Liver (tissue), 3 donors: Measurements from ENCODE around the gene HCN2.

ENCODE experiments used
- EGR1 ChIP-seq, 2 donors: IDR thresholded peaks; 2 replicates each; pipeline ENCODE4 v1.6.1; 2016 to 2018; ENCODE audit warnings: antibody characterized with exemption in 2 of 2, low read depth in 2 of 2
- GABPA ChIP-seq, 2 donors: IDR thresholded peaks in 1 of 2; conservative IDR thresholded peaks in 1 of 2; 2 replicates each; pipeline ENCODE4 v1.6.1; 2016; ENCODE audit warnings: antibody characterized with exemption in 2 of 2, mild to moderate bottlenecking in 1 of 2, moderate library complexity in 1 of 2
- MAX ChIP-seq: IDR thresholded peaks from 2 replicates; pipeline ENCODE4 v1.6.1; 2016; ENCODE audit warnings: antibody characterized with exemption
- RAD21 ChIP-seq, 2 donors: IDR thresholded peaks; 2 replicates each; pipeline ENCODE4 v1.6.1; 2016; ENCODE audit warnings: antibody characterized with exemption in 2 of 2, mild to moderate bottlenecking in 2 of 2
- REST ChIP-seq: IDR thresholded peaks from 2 replicates; pipeline ENCODE4 v1.6.1; 2016; ENCODE audit warnings: antibody characterized with exemption, mild to moderate bottlenecking
- SP1 ChIP-seq: IDR thresholded peaks from 2 replicates; pipeline ENCODE4 v1.6.1; 2018; ENCODE audit warnings: antibody characterized with exemption, mild to moderate bottlenecking
- YY1 ChIP-seq: IDR thresholded peaks from 2 replicates; pipeline ENCODE4 v1.6.1; 2016; ENCODE audit warnings: antibody characterized with exemption, mild to moderate bottlenecking
- TF ChIP-seq, protein P1 (sequence below): fragments of 150-350 bp; IDR thresholded peaks from 2 replicates; pipeline ENCODE4 v1.5.1; 2017; ENCODE audit warnings: improper control_type of control experiment, low read depth, low read length; ENCODE audit not compliant: missing input control
- TF ChIP-seq, protein P2 (sequence below): IDR thresholded peaks from 2 replicates; pipeline ENCODE4 v1.6.1; 2016; ENCODE audit warnings: antibody characterized with exemption
- donor health status: healthy.
- donor health status: healthy.

- TF ChIP-seq, protein P1, sequence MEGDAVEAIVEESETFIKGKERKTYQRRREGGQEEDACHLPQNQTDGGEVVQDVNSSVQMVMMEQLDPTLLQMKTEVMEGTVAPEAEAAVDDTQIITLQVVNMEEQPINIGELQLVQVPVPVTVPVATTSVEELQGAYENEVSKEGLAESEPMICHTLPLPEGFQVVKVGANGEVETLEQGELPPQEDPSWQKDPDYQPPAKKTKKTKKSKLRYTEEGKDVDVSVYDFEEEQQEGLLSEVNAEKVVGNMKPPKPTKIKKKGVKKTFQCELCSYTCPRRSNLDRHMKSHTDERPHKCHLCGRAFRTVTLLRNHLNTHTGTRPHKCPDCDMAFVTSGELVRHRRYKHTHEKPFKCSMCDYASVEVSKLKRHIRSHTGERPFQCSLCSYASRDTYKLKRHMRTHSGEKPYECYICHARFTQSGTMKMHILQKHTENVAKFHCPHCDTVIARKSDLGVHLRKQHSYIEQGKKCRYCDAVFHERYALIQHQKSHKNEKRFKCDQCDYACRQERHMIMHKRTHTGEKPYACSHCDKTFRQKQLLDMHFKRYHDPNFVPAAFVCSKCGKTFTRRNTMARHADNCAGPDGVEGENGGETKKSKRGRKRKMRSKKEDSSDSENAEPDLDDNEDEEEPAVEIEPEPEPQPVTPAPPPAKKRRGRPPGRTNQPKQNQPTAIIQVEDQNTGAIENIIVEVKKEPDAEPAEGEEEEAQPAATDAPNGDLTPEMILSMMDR = no peak
- TF ChIP-seq RAD21 (IDR thresholded peaks at IDR 0.05) (no peak), YY1 (no peak), SP1 (no peak), MAX (no peak), REST (no peak), GABPA (IDR thresholded peaks at IDR 0.05 in 1 of 2, conservative IDR thresholded peaks at IDR 0.05 in 1 of 2) (no peak), EGR1 (IDR thresholded peaks at IDR 0.05; ENCODE audit: low read depth in 2 of 2) (no peak)
- TF ChIP-seq, protein P2, sequence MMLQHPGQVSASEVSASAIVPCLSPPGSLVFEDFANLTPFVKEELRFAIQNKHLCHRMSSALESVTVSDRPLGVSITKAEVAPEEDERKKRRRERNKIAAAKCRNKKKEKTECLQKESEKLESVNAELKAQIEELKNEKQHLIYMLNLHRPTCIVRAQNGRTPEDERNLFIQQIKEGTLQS = no peak
Measured at GRCh38 chr19:576768-577438, 12.8 kb upstream of the HCN2 start.
